CD4-positive, CD25-positive, alpha-beta regulatory T cell (primary cell): ENCODE results near the gene DLX3. TPM values are rescaled to one million over a fixed set of nuclear protein-coding genes. Genes with fewer than 3 reads are reported as not detected.

Experiments
- ATAC-seq, 2 donors: fragments of 150-1000 bp; cut with Tn5 transposase; one replicate each; pipeline ENCODE4 v1.10.0; 2021; ENCODE audit warnings: low read depth in 2 of 2, moderate number of reproducible peaks in 2 of 2, moderate library complexity in 1 of 2
- DNase-seq, 3 donors: peaks; one replicate each; pipeline versions ENCODE4 v3.0.0 to v3.0.0-alpha.2; 2012 to 2022; ENCODE audit warnings: mixed read lengths in 1 of 3
- H3K27ac ChIP-seq: one replicate; pipeline ENCODE4 v1.7.0; 2013; ENCODE audit warnings: mild to moderate bottlenecking, low read length; ENCODE audit not compliant: insufficient read depth, poor library complexity, severe bottlenecking
- H3K27me3 ChIP-seq: one replicate; pipeline ENCODE4 v1.7.0; 2013; ENCODE audit warnings: low read length; ENCODE audit not compliant: control insufficient read depth, insufficient read depth
- H3K36me3 ChIP-seq: one replicate; pipeline ENCODE4 v1.7.0; 2013; ENCODE audit warnings: mild to moderate bottlenecking, low read length, moderate library complexity; ENCODE audit not compliant: control insufficient read depth, insufficient read depth
- H3K4me1 ChIP-seq: 2 replicates; pipeline ENCODE4 v1.7.0; 2013; ENCODE audit warnings: mild to moderate bottlenecking, low read length; ENCODE audit not compliant: insufficient read depth, control insufficient read depth, poor library complexity, severe bottlenecking
- H3K4me3 ChIP-seq: one replicate; pipeline ENCODE4 v1.7.0; 2013; ENCODE audit warnings: low read depth, mild to moderate bottlenecking, low read length, moderate library complexity
- H3K9me3 ChIP-seq, 2 experiments: 1 replicate in 1 of 2; 2 replicates in 1 of 2; pipeline ENCODE4 v1.7.0; 2013; ENCODE audit warnings: low read length in 2 of 2, mild to moderate bottlenecking in 1 of 2, moderate library complexity in 1 of 2; ENCODE audit not compliant: control insufficient read depth in 2 of 2
- H3K27ac Mint-ChIP-seq, 3 donors: one replicate each; pipeline ENCODE4 v1.8.0; 2020 to 2022; ENCODE audit warnings: mild to moderate bottlenecking in 3 of 3, mixed read lengths in 3 of 3, moderate library complexity in 2 of 3
- H3K27me3 Mint-ChIP-seq: one replicate; pipeline ENCODE4 v1.8.0; 2022; ENCODE audit warnings: mild to moderate bottlenecking, mixed read lengths
- H3K36me3 Mint-ChIP-seq: one replicate; pipeline ENCODE4 v1.8.0; 2020; ENCODE audit warnings: mixed read lengths
- H3K4me1 Mint-ChIP-seq, 4 donors: one replicate each; pipeline ENCODE4 v1.8.0; 2020 to 2022; ENCODE audit warnings: mixed read lengths in 4 of 4, mild to moderate bottlenecking in 1 of 4
- H3K4me3 Mint-ChIP-seq, 4 donors: one replicate each; pipeline ENCODE4 v1.8.0; 2020 to 2022; ENCODE audit warnings: mild to moderate bottlenecking in 4 of 4, mixed read lengths in 4 of 4, moderate library complexity in 3 of 4
- H3K9me3 Mint-ChIP-seq, 7 donors: one replicate each; pipeline ENCODE4 v1.8.0; 2020 to 2022; ENCODE audit warnings: mixed read lengths in 7 of 7, mild to moderate bottlenecking in 3 of 7, moderate library complexity in 2 of 7
- polyA plus RNA-seq, 4 donors: library from polyadenylated mRNA; unstranded; fragments of 300-500 nt; fragmentation: Illumina TruSeq; gene quantifications; one replicate each; pipeline ENCODE4 v1.2.3, GENCODE V29; 2021
- total RNA-seq: library from RNA; stranded (reverse); gene quantifications from one replicate; pipeline ENCODE4 v1.2.3, GENCODE V29; 2022

DLX3 gene
- total and polyA plus RNA-seq, 5 donors from 2014 or later, result 0.06 to 0.09 TPM; not detected in 3

- Histone ChIP-seq H3K4me1 (no peaks in the 10 kb centered on the region), H3K36me3 (no peaks in the 10 kb centered on the region), H3K4me3 (no peak overlapping the region), H3K9me3 (no peaks in the 10 kb centered on the region), H3K27ac (no peak overlapping the region), H3K27me3 (no peaks in the 10 kb centered on the region)
- ATAC-seq, result no peak
- Mint-ChIP-seq H3K36me3 (no peaks in the 10 kb centered on the region), H3K27me3 (peaks cover 41% of the 10 kb centered on the region), H3K4me3 (no peak overlapping the region), H3K9me3 (peaks cover 0 to 2% (median 0%) of the 10 kb centered on the region in 7 donors), H3K4me1 (no peaks in the 10 kb centered on the region), H3K27ac (no peak overlapping the region)
- DNase-seq, result no peak
Measured at GRCh38 chr17:49944273-49944870, 50.7 kb downstream of the DLX3 start.

GRCh38 chr17:49942947-49943346 lies 52.1 kb downstream of the DLX3 start:
- Mint-ChIP-seq H3K4me1 (no peaks in the 10 kb centered on the region), H3K4me3 (no peak overlapping the region), H3K27me3 (peaks cover 34% of the 10 kb centered on the region), H3K9me3 (peaks cover 0 to 2% (median 0%) of the 10 kb centered on the region in 7 donors), H3K36me3 (no peaks in the 10 kb centered on the region), H3K27ac (no peak overlapping the region)
- DNase-seq (no peak), ATAC-seq (no peak)
- Histone ChIP-seq H3K27ac (no peak overlapping the region), H3K4me3 (no peak overlapping the region), H3K36me3 (no peaks in the 10 kb centered on the region), H3K27me3 (no peaks in the 10 kb centered on the region), H3K9me3 (no peaks in the 10 kb centered on the region), H3K4me1 (no peaks in the 10 kb centered on the region)

DNA sequence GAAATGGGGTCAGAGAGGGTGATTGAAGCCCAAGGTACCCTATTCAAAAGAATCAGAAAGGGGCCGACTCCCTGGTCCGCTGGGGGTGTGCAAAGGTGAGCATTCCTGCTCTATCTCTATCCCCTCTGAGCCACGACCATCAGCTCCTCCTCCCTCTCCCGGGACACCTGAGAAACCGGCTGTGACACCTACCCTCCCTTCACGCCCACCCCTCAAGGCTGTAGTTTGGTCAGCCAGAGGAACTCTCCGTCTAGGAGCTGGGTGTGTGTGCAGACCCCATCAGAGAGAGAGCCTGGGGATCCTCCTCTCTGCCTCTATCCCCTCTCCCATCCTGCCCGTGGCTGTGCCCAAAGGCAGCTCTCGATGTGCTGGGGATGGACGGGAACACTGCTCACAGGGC lies 53.6 kb downstream of the DLX3 start:
- Histone ChIP-seq H3K9me3 (no peaks in the 10 kb centered on the region), H3K36me3 (no peaks in the 10 kb centered on the region), H3K4me3 (no peak overlapping the region), H3K27me3 (no peaks in the 10 kb centered on the region), H3K27ac (no peak overlapping the region), H3K4me1 (no peaks in the 10 kb centered on the region)
- peaks cover 0 to 2% (median 0%) of the 10 kb centered on the region in 7 donors for H3K9me3 Mint-ChIP-seq
- ATAC-seq (no peak), DNase-seq (no peak)
- H3K27ac Mint-ChIP-seq, result no peak overlapping the region
- peaks cover 37% of the 10 kb centered on the region for H3K27me3 Mint-ChIP-seq
- H3K4me1 Mint-ChIP-seq, result no peaks in the 10 kb centered on the region
- no peaks in the 10 kb centered on the region for H3K36me3 Mint-ChIP-seq
- no peak overlapping the region for H3K4me3 Mint-ChIP-seq

Other genes with a start within 250 kb of the DLX3 start
- gene FAM117A, start 231.1 kb downstream of the DLX3 start, total RNA-seq, result 83.3 TPM
- gene FAM117A, start 231.1 kb downstream of the DLX3 start, polyA plus RNA-seq, result 10 to 100 TPM; 49.0 to 67.4 (median 64.7) TPM
- gene KAT7, start 206.5 kb downstream of the DLX3 start, total RNA-seq, result 207 TPM
- gene KAT7, start 206.5 kb downstream of the DLX3 start, polyA plus RNA-seq, result 10 to 100 TPM; 37.0 to 49.6 (median 46.9) TPM
- not detected for gene TAC4, start 147.2 kb downstream of the DLX3 start, total RNA-seq
- not detected for gene TAC4, start 147.2 kb downstream of the DLX3 start, polyA plus RNA-seq
- not detected for gene DLX4, start 26.0 kb downstream of the DLX3 start, total RNA-seq
- not detected for gene DLX4, start 26.0 kb downstream of the DLX3 start, polyA plus RNA-seq
- 14.4 TPM for gene ITGA3, start 60.9 kb upstream of the DLX3 start, total RNA-seq
- 1 to 10 TPM; 1.7 to 3.9 (median 2.7) TPM for gene ITGA3, start 60.9 kb upstream of the DLX3 start, polyA plus RNA-seq
- gene PDK2, start 100.1 kb upstream of the DLX3 start, total RNA-seq, result 25.2 TPM
- gene PDK2, start 100.1 kb upstream of the DLX3 start, polyA plus RNA-seq, result 10 to 100 TPM; 42.1 to 65.2 (median 54.0) TPM
- 0.96 TPM for gene SAMD14, start 134.9 kb upstream of the DLX3 start, total RNA-seq
- gene SAMD14, start 134.9 kb upstream of the DLX3 start, polyA plus RNA-seq, result under 1 TPM in 1 of 4 donors, not detected in 3; 0.09 TPM
- 85.4 TPM for gene PPP1R9B, start 155.5 kb upstream of the DLX3 start, total RNA-seq
- gene PPP1R9B, start 155.5 kb upstream of the DLX3 start, polyA plus RNA-seq, result under 1 TPM; 0.41 to 0.55 (median 0.44) TPM
- gene SGCA, start 170.8 kb upstream of the DLX3 start, total RNA-seq, result not detected
- not detected for gene SGCA, start 170.8 kb upstream of the DLX3 start, polyA plus RNA-seq
- gene COL1A1, start 206.4 kb upstream of the DLX3 start, total RNA-seq, result 26.2 TPM
- not detected for gene COL1A1, start 206.4 kb upstream of the DLX3 start, polyA plus RNA-seq